Colonic mucosa (tissue), 4 donors: ENCODE results near the gene DEDD2. TPM values are rescaled to one million over a fixed set of nuclear protein-coding genes. Genes with fewer than 3 reads are reported as not detected.

ENCODE experiments used
- DNase-seq: peaks from one replicate; pipeline ENCODE4 v3.0.0-alpha.2; 2020
- H3K27ac ChIP-seq: fragments of 200-600 bp; one replicate; pipeline ENCODE4 v1.8.0; 2021
- H3K27me3 ChIP-seq: fragments of 200-600 bp; one replicate; pipeline ENCODE4 v1.8.0; 2021
- H3K36me3 ChIP-seq: fragments of 200-600 bp; one replicate; pipeline ENCODE4 v1.8.0; 2021
- H3K4me1 ChIP-seq: fragments of 200-600 bp; one replicate; pipeline ENCODE4 v1.8.0; 2021; ENCODE audit warnings: mild to moderate bottlenecking
- H3K4me3 ChIP-seq: fragments of 200-600 bp; one replicate; pipeline ENCODE4 v1.8.0; 2021
- H3K9ac ChIP-seq, 2 donors: one replicate each; pipeline ENCODE4 v1.7.0; 2013; ENCODE audit warnings: control low read depth in 2 of 2, low read depth in 2 of 2, low read length in 2 of 2
- H3K9me3 ChIP-seq: fragments of 200-600 bp; one replicate; pipeline ENCODE4 v1.8.0; 2021
- CTCF ChIP-seq: fragments of 200-600 bp; IDR thresholded peaks from one replicate; pipeline ENCODE4 v1.8.0; 2022; ENCODE audit warnings: antibody characterized with exemption, mild to moderate bottlenecking
- intact Hi-C: fragments of 100-400 bp; cut with DNase I; formaldehyde crosslinking; loops from one replicate; pipeline ENCODE4 v1.14.1; 2022
- total RNA-seq, 2 donors: library from RNA; stranded (reverse); fragmentation: NEBNext Ultra II Directional in 1 of 2; extraction: Animal tissue kit (Norgen Biotek cat#: 25700) in 1 of 2; gene quantifications; one replicate each; pipeline ENCODE4 v1.2.1, GENCODE V29; 2021
- donor health status: healthy.
- donor health status: DM: no; HTN: no; CAD: no.
- donor health status: DM: no; HTN: no; CAD: no.

DEDD2 gene
- total RNA-seq, 2 donors from 2014 or later = 27.0 to 33.8 TPM

GRCh38 chr19:42248270-42249148 is 31.0 kb upstream of the DEDD2 start:
- DNase-seq = no peak
- Histone ChIP-seq H3K9me3 (no peaks in the 10 kb centered on the region), H3K27ac (no peak overlapping the region), H3K9ac (no peak overlapping the region), H3K36me3 (no peaks in the 10 kb centered on the region), H3K4me1 (peaks cover 6% of the 10 kb centered on the region), H3K4me3 (no peak overlapping the region), H3K27me3 (no peaks in the 10 kb centered on the region)
- intact Hi-C loops = loop anchor here (5.0 kb wide), 2 partner anchors 49 to 116 kb away; partner anchors contain the start of gene POU2F2
- TF ChIP-seq CTCF = no peak

GRCh38 chr19:42247640-42248199 is 30.2 kb upstream of the DEDD2 start:
- no peak overlapping the region for H3K27ac ChIP-seq
- H3K4me1 ChIP-seq = peaks cover 6% of the 10 kb centered on the region
- intact Hi-C loops = loop anchor here (2.0 to 5.0 kb wide), 3 partner anchors 31 to 115 kb away; partner anchors contain the start of gene POU2F2
- H3K4me3 ChIP-seq = no peak overlapping the region
- H3K36me3 ChIP-seq = no peaks in the 10 kb centered on the region
- no peak overlapping the region for H3K9ac ChIP-seq
- no peaks in the 10 kb centered on the region for H3K27me3 ChIP-seq
- TF ChIP-seq CTCF = no peak
- H3K9me3 ChIP-seq = no peaks in the 10 kb centered on the region
- no peak for DNase-seq

GRCh38 chr19:42246922-42247639 is 29.6 kb upstream of the DEDD2 start:
- Histone ChIP-seq H3K27ac (peak overlapping the region; percentile 4), H3K9me3 (no peaks in the 10 kb centered on the region), H3K36me3 (no peaks in the 10 kb centered on the region), H3K4me3 (no peak overlapping the region), H3K27me3 (no peaks in the 10 kb centered on the region), H3K9ac (no peak overlapping the region), H3K4me1 (peaks cover 6% of the 10 kb centered on the region)
- intact Hi-C loops = loop anchor here (2.0 to 5.0 kb wide), 3 partner anchors 32 to 115 kb away; partner anchors contain the start of gene POU2F2
- TF ChIP-seq CTCF = no peak
- no peak for DNase-seq

GRCh38 chr19:42246143-42246921 is 28.9 kb upstream of the DEDD2 start:
- Histone ChIP-seq H3K9ac (no peak overlapping the region), H3K4me1 (peaks cover 3% of the 10 kb centered on the region), H3K36me3 (no peaks in the 10 kb centered on the region), H3K9me3 (no peaks in the 10 kb centered on the region), H3K27ac (peak overlapping the region; percentile 4), H3K4me3 (no peak overlapping the region), H3K27me3 (no peaks in the 10 kb centered on the region)
- intact Hi-C loops = loop anchor here (2.0 to 5.0 kb wide), 3 partner anchors 32 to 114 kb away; partner anchors contain the start of gene POU2F2
- TF ChIP-seq CTCF = peak; percentile 54
- DNase-seq = peak; percentile 68
